Pancreas (tissue), 10 donors: ENCODE data around the gene TCTA. TPM values are rescaled to one million over a fixed set of nuclear protein-coding genes. Genes with fewer than 3 reads are reported as not detected.
A peak's percentile ranks its signal among the peaks of the same experiment; 100 is the strongest.

ENCODE experiments used
- ATAC-seq, 4 donors: fragments of 200-7000 bp; cut with Tn5 transposase; one replicate each; pipeline versions ENCODE4 v1.8.0 to v1.9.1; 2020; ENCODE audit warnings: mild to moderate bottlenecking in 4 of 4, moderate library complexity in 4 of 4
- DNase-seq, 6 donors: peaks; one replicate each; pipeline ENCODE4 v3.0.0-alpha.2; 2020
- FAIRE-seq: peaks from 2 replicates; lab custom pipeline; 2012; peaks lifted over from hg19 to GRCh38; lab: Jason Lieb, UNC
- H3K27ac ChIP-seq, 4 donors: fragments of 200-600 bp; sonication (generic); 1 replicate in 3 of 4; 2 replicates in 1 of 4; pipeline versions ENCODE4 v1.5.0 to v1.8.0; 2020
- H3K27me3 ChIP-seq, 4 donors: fragments of 200-600 bp; one replicate each; pipeline ENCODE4 v1.8.0; 2021
- H3K36me3 ChIP-seq, 3 donors: fragments of 200-600 bp; sonication (generic) in 1 of 3; one replicate each; pipeline versions ENCODE4 v1.5.0 to v1.8.0; 2020 to 2021
- H3K4me1 ChIP-seq, 3 donors: fragments of 200-600 bp; one replicate each; pipeline ENCODE4 v1.8.0; 2021
- H3K4me3 ChIP-seq, 4 donors: fragments of 200-600 bp; sonication (generic) in 2 of 4; one replicate each; pipeline versions ENCODE4 v1.5.0 to v1.8.0; 2020 to 2021
- H3K9me3 ChIP-seq, 4 donors: fragments of 200-600 bp; one replicate each; pipeline ENCODE4 v1.8.0; 2021
- CTCF ChIP-seq, 4 donors: fragments of 200-600 bp; sonication (generic) in 3 of 4; IDR thresholded peaks; one replicate each; pipeline versions ENCODE4 v1.5.0 to v1.8.0; 2021; ENCODE audit warnings: antibody characterized with exemption in 4 of 4
- WGBS, 2 donors: extraction: QIAGEN DNeasy Blood & Tissue Kit; methylation state at CpG; one replicate each; pipeline ENCODE4 v1.1.7; 2013; 5-methylcytosine and 5-hydroxymethylcytosine counted together
- intact Hi-C, 3 donors: fragments of 100-400 bp; cut with DNase I; formaldehyde crosslinking; loops; one replicate each; pipeline versions ENCODE4 v1.11.1 to v1.14.2; 2022
- polyA plus RNA-seq, 2 donors: library from polyadenylated mRNA; stranded (reverse); fragments of 200-250 nt; gene quantifications; one replicate each; pipeline ENCODE4 v1.2.3, GENCODE V29; 2013
- total RNA-seq, 6 donors: library from RNA; stranded (reverse); fragmentation: NEBNext Ultra II Directional in 4 of 6; extraction: Animal tissue kit (Norgen Biotek cat#: 25700) in 4 of 6; gene quantifications; one replicate each; pipeline versions ENCODE4 v1.2.1 to v1.2.4, GENCODE V29; 2021 to 2023
- donor health status: healthy with polysubstance abuse.
- donor health status: DM: no; HTN: no; CAD: no; lungs with moderate emphysema.
- donor health status: DM: no; HTN: no; CAD: no.
- donor health status: control.
- donor health status: control.
- donor health status: Bipolar disorder and iron deficiency.
- donor health status: DM: yes; HTN: yes; CAD: no.
- donor health status: DM: no; HTN: no; CAD: no.
- donor health status: DM: no; HTN: no; CAD: no.
- donor health status: DM: yes; HTN: yes; CAD: no.

The TCTA gene, protein sequence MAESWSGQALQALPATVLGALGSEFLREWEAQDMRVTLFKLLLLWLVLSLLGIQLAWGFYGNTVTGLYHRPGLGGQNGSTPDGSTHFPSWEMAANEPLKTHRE
- total RNA-seq (10 to 100 TPM in 5 of 6 donors, 1 to 10 TPM in 1; 8.5 to 14.8 (median 13.8) TPM), polyA plus RNA-seq (10 to 100 TPM; 13.8 to 33.1 TPM)

DNA sequence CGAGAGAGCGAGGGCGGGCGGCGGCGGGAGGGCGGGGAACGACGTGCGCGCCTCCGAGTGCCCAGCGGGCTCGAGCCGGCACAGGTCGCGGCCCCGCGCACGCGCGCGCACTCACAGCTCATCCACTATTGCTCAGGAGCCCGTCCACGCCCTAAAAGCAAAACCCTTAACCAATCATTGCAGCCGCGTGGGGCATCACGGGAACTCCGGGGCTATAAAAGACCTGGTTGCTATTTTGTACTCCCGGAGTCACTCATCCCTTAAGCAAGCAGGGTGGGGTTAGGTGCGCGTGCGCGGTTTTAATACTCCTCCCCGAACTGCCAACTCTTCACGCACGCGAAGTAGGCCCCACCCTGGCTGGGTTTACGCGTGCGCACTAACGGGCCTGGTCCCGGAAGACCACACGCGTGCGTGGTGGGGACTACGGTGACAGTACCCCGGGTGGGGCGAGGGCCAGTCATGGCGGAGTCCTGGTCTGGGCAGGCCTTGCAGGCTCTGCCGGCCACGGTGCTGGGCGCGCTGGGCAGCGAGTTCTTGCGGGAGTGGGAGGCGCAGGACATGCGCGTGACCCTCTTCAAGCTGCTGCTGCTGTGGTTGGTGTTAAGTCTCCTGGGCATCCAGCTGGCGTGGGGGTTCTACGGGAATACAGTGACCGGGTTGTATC lies at the start of gene TCTA, which contains the start of gene RHOA:
TCTA (plus strand) TSS at position 456 of the 664 bp plus-strand sequence; CDS start at position 460, 4 bp downstream.
RHOA (minus strand) TSS at position 9 of the 664 bp plus-strand sequence. CDS start 36,387 bp downstream, outside the sequence.
- Histone ChIP-seq H3K27ac (peak within 1 kb of the TSS; percentile 82 to 91 (median 87)), H3K27me3 (no peaks in the 10 kb centered on the region), H3K9me3 (no peaks in the 10 kb centered on the region), H3K36me3 (peaks cover 0 to 2% (median 0%) of the 10 kb centered on the region in 3 donors), H3K4me3 (peak within 1 kb of the TSS; percentile 81 to 97 (median 86)), H3K4me1 (peaks cover 12 to 23% (median 13%) of the 10 kb centered on the region in 3 donors)
- FAIRE-seq (peak; percentile 91), DNase-seq (peak; percentile 99 to 100 (median 99)), ATAC-seq (peak; percentile 89 to 95 (median 92))
- intact Hi-C loops, result no loop called here
- no peak for TF ChIP-seq CTCF (IDR thresholded peaks at IDR 0.05)
- 0% methylated on average over 54 to 62 of the region's 62 CpGs for WGBS, 2 donors

GRCh38 chr3:49362561-49362960 lies 49.7 kb upstream of the TCTA start:
- FAIRE-seq, result no peak
- no peak for ATAC-seq
- TF ChIP-seq CTCF (IDR thresholded peaks at IDR 0.05), result no peak
- H3K4me3 ChIP-seq, result no peak overlapping the region
- H3K36me3 ChIP-seq, result peaks cover 0 to 58% (median 10%) of the 10 kb centered on the region in 3 donors
- intact Hi-C loops, result no loop called here
- H3K27ac ChIP-seq, result no peak overlapping the region
- 83 to 84% methylated on average over 3 of the region's 3 CpGs for WGBS, 2 donors
- no peaks in the 10 kb centered on the region for H3K9me3 ChIP-seq
- H3K27me3 ChIP-seq, result no peaks in the 10 kb centered on the region
- DNase-seq, result no peak
- peaks cover 0 to 12% (median 8%) of the 10 kb centered on the region in 3 donors for H3K4me1 ChIP-seq

DNA sequence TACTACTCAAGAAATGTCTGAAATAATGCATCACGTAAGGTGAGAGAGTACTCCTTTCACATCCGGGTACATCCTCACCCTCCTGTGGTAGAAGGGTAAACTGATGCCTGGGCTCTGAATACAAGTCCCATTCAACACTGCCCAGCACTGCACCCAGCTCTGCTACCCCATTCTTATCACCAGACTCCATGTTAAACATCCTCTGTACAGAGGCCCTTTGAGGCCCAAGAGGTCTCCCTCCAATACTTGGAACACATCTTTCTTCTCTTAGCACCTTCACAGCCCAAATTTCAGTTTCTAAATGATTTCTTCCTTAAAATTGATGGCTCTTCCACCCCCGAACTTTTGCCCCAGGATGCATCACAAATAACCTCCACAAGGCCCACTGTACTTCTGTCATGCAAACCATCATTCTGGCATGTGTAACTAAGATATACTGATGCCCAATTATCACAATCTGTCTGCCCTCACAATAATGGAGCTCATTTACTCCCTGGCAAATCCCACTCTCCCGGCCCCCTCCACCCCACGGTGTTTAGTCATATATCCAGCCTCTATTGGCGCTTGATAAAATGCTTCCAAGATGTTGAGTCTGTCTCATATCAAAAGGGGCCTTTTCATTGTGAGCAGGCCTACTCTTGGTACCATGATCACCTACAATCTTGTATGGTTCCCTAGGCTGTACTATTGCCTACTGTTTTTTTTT lies 41.5 kb upstream of the TCTA start:
- intact Hi-C loops, result no loop called here

DNA sequence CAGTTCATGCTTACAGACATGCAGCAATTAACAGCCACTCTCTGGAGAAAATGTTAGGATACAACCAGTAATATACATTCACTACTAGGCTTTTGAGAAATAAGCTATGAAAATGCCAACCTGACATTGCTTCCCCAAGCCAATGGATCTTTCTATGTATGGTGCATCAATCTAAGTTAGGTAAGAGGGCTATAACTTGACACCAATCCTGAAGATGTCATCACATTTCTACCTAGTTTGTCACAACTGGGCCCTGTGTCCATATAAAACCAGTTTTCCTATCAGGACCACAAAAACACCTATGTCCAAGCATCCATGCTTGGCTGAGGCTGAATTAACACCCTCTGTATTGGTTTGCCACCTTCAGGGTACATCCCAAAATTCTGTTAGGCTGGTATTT lies 40.3 kb upstream of the TCTA start:
- intact Hi-C loops, result no loop called here
- DNase-seq (no peak), FAIRE-seq (no peak), ATAC-seq (no peak)
- no peaks in the 10 kb centered on the region for H3K9me3 ChIP-seq
- H3K27ac ChIP-seq, result no peak overlapping the region
- no peaks in the 10 kb centered on the region for H3K4me1 ChIP-seq
- H3K27me3 ChIP-seq, result no peaks in the 10 kb centered on the region
- peaks cover 0 to 51% (median 0%) of the 10 kb centered on the region in 3 donors for H3K36me3 ChIP-seq
- no peak overlapping the region for H3K4me3 ChIP-seq
- TF ChIP-seq CTCF (IDR thresholded peaks at IDR 0.05), result no peak

More for the DNA sequence above, 41.5 kb upstream of the TCTA start:
- FAIRE-seq (no peak), DNase-seq (no peak), ATAC-seq (no peak)
- H3K27me3 ChIP-seq, result no peaks in the 10 kb centered on the region
- H3K36me3 ChIP-seq, result peaks cover 0 to 62% (median 0%) of the 10 kb centered on the region in 3 donors
- H3K4me1 ChIP-seq, result no peaks in the 10 kb centered on the region
- TF ChIP-seq CTCF (IDR thresholded peaks at IDR 0.05), result no peak
- H3K27ac ChIP-seq, result no peak overlapping the region
- H3K9me3 ChIP-seq, result no peaks in the 10 kb centered on the region
- H3K4me3 ChIP-seq, result no peak overlapping the region
- WGBS, 2 donors, result 87 to 92% methylated on average over 6 of the region's 6 CpGs
